Fibroblast of the aortic adventitia (primary cell): ENCODE data around the gene TKFC. TPM values are rescaled to one million over a fixed set of nuclear protein-coding genes. Genes with fewer than 3 reads are reported as not detected.

ENCODE experiments used
- DNase-seq: peaks from one replicate; pipeline ENCODE4 v3.0.0-alpha.2; 2010; ENCODE audit warnings: low read depth
- H3K4me3 ChIP-seq: 2 replicates; pipeline ENCODE4 v1.5.1; 2011; ENCODE audit warnings: low read depth, mild to moderate bottlenecking, control low read depth, low read length, moderate library complexity
- total RNA-seq: library from RNA; depleted of rRNA; stranded (reverse); fragments of >200 nt; gene quantifications from 2 replicates; pipeline ENCODE4 v1.2.3, GENCODE V29; 2012; ENCODE audit warnings: low replicate concordance
- TF ChIP-seq, protein P1 (sequence below): IDR thresholded peaks from 2 replicates; pipeline ENCODE4 v1.5.1; 2011; ENCODE audit warnings: mild to moderate bottlenecking, low read length, control low read depth, inconsistent platforms; ENCODE audit not compliant: insufficient read depth

The TKFC gene
- total RNA-seq, 1 donor = 17.6 TPM

- TF ChIP-seq, protein P1, sequence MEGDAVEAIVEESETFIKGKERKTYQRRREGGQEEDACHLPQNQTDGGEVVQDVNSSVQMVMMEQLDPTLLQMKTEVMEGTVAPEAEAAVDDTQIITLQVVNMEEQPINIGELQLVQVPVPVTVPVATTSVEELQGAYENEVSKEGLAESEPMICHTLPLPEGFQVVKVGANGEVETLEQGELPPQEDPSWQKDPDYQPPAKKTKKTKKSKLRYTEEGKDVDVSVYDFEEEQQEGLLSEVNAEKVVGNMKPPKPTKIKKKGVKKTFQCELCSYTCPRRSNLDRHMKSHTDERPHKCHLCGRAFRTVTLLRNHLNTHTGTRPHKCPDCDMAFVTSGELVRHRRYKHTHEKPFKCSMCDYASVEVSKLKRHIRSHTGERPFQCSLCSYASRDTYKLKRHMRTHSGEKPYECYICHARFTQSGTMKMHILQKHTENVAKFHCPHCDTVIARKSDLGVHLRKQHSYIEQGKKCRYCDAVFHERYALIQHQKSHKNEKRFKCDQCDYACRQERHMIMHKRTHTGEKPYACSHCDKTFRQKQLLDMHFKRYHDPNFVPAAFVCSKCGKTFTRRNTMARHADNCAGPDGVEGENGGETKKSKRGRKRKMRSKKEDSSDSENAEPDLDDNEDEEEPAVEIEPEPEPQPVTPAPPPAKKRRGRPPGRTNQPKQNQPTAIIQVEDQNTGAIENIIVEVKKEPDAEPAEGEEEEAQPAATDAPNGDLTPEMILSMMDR = no peak
- no peak for DNase-seq
These were observed 17.8 kb downstream of the TKFC start for GRCh38 chr11:61350803-61351202.

DNA sequence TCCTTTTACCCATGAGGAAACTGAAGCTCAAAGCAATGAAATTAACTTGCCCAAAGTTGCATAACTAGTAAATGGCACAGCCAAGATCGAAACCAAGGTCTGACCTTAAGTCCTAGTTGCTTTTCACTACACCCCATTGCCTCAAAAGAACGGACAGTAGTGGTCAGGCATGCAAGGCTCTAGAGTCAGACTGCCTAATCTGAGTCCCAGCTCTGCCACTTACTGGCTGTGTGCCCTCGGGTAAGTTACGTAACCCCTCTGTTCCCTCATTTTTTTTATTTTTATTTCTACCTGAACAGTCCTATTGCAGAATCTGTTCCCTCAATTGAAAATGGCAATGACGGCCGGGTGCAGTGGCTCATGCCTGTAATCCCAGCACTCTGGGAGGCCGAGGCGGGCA lies 19.0 kb downstream of the TKFC start:
- no peak for DNase-seq
- no peak overlapping the region for H3K4me3 ChIP-seq
- TF ChIP-seq, protein P1 = no peak

More at GRCh38 chr11:61350803-61351202, 17.8 kb downstream of the TKFC start:
- no peak overlapping the region for H3K4me3 ChIP-seq

GRCh38 chr11:61353131-61354067 lies 20.4 kb downstream of the TKFC start:
- TF ChIP-seq, protein P1 = no peak
- H3K4me3 ChIP-seq = no peak overlapping the region
- no peak for DNase-seq

DNA sequence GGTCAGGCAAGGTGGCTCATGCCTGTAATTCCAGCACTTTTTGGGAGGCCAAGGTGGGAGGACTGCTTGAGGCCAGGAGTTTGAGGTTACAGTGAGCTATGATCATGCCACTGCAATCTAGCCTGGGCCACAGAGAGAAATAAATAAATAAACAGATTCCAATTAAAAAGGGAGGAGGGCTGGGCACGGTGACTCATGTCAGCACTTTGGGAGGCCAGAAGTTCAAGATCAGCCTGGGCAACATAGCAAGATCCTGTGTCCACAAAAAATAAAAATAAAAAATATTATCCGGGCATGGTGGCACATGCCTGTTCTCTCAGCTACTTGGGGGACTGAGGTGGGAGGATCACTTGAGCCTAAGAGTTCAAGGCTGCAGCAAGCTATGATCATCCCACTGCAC lies 21.2 kb downstream of the TKFC start:
- no peak for DNase-seq
- TF ChIP-seq, protein P1 = no peak
- no peak overlapping the region for H3K4me3 ChIP-seq

GRCh38 chr11:61356706-61357105 lies 23.7 kb downstream of the TKFC start:
- H3K4me3 ChIP-seq = no peak overlapping the region
- TF ChIP-seq, protein P1 = no peak
- DNase-seq = no peak

- no peak overlapping the region for H3K4me3 ChIP-seq
- TF ChIP-seq, protein P1 = no peak
- no peak for DNase-seq
These were observed 24.3 kb downstream of the TKFC start for GRCh38 chr11:61357233-61357893.
